Measurements from ENCODE around the gene WWOX.

GRCh38 chr16:78763821-78764440 is 664.5 kb downstream of the WWOX start:
- TF ChIP-seq, protein P1, sequence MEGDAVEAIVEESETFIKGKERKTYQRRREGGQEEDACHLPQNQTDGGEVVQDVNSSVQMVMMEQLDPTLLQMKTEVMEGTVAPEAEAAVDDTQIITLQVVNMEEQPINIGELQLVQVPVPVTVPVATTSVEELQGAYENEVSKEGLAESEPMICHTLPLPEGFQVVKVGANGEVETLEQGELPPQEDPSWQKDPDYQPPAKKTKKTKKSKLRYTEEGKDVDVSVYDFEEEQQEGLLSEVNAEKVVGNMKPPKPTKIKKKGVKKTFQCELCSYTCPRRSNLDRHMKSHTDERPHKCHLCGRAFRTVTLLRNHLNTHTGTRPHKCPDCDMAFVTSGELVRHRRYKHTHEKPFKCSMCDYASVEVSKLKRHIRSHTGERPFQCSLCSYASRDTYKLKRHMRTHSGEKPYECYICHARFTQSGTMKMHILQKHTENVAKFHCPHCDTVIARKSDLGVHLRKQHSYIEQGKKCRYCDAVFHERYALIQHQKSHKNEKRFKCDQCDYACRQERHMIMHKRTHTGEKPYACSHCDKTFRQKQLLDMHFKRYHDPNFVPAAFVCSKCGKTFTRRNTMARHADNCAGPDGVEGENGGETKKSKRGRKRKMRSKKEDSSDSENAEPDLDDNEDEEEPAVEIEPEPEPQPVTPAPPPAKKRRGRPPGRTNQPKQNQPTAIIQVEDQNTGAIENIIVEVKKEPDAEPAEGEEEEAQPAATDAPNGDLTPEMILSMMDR (optimal IDR thresholded peaks at IDR 0.05 in 1 of 3, IDR thresholded peaks at IDR 0.05 in 1 of 3, conservative IDR thresholded peaks at IDR 0.05 in 1 of 3; ENCODE audit: extremely low read depth in 1 of 3, insufficient read depth in 2 of 3, low read length in 3 of 3), result no peak
- no peak for TF ChIP-seq EZH2 (IDR thresholded peaks at IDR 0.05; ENCODE audit: low read length)

All from keratinocyte (primary cell).